ENCODE measurements around the gene FAM83D.

The FAM83D gene

GRCh38 chr20:38895098-38895949 is 30.9 kb upstream of the FAM83D start:
- DNase-seq (ENCODE audit: low spot score): no peak

- DNase-seq (ENCODE audit: low spot score): no peak
Measured at GRCh38 chr20:38896009-38896594, 30.1 kb upstream of the FAM83D start.

- DNase-seq (ENCODE audit: low spot score): no peak
Measured at GRCh38 chr20:38897267-38897666, 28.9 kb upstream of the FAM83D start.

GRCh38 chr20:38900606-38901005 is 25.6 kb upstream of the FAM83D start:
- DNase-seq (ENCODE audit: low spot score): no peak

GRCh38 chr20:38902601-38903000 is 23.6 kb upstream of the FAM83D start:
- no peak for DNase-seq (ENCODE audit: low spot score)

- DNase-seq (ENCODE audit: low spot score): no peak
Measured at GRCh38 chr20:38903335-38903734, 22.9 kb upstream of the FAM83D start.

GRCh38 chr20:38905375-38905774 is 20.8 kb upstream of the FAM83D start:
- DNase-seq (ENCODE audit: low spot score): no peak

- no peak for DNase-seq (ENCODE audit: low spot score)
Measured at GRCh38 chr20:38907918-38908677, 18.1 kb upstream of the FAM83D start.

GRCh38 chr20:38915355-38915754 is 10.9 kb upstream of the FAM83D start:
- DNase-seq (ENCODE audit: low spot score): no peak

- DNase-seq (ENCODE audit: low spot score): no peak
Measured at GRCh38 chr20:38917657-38918056, 8.6 kb upstream of the FAM83D start.

- no peak for DNase-seq (ENCODE audit: low spot score)
Measured at GRCh38 chr20:38918172-38918571, 8.0 kb upstream of the FAM83D start.

- no peak for DNase-seq (ENCODE audit: low spot score)
Measured at GRCh38 chr20:38919683-38920082, 6.5 kb upstream of the FAM83D start.

- DNase-seq (ENCODE audit: low spot score): no peak
Measured at GRCh38 chr20:38920411-38920810, 5.8 kb upstream of the FAM83D start.

GRCh38 chr20:38920851-38921250 is 5.4 kb upstream of the FAM83D start:
- DNase-seq (ENCODE audit: low spot score): no peak

GRCh38 chr20:38924718-38925117 is 1.5 kb upstream of the FAM83D start:
- no peak for DNase-seq (ENCODE audit: low spot score)

GRCh38 chr20:38926934-38927616 is 858 bp downstream of the FAM83D start:
- DNase-seq (ENCODE audit: low spot score): peak; percentile 16

- no peak for DNase-seq (ENCODE audit: low spot score)
Measured at GRCh38 chr20:38927902-38928578, 1.8 kb downstream of the FAM83D start.

- no peak for DNase-seq (ENCODE audit: low spot score)
Measured at GRCh38 chr20:38930242-38930569, 4.0 kb downstream of the FAM83D start.

- DNase-seq (ENCODE audit: low spot score): no peak
Measured at GRCh38 chr20:38931984-38932383, 5.8 kb downstream of the FAM83D start.

- no peak for DNase-seq (ENCODE audit: low spot score)
Measured at GRCh38 chr20:38932457-38933120, 6.4 kb downstream of the FAM83D start.

GRCh38 chr20:38934530-38934929 is 8.3 kb downstream of the FAM83D start:
- DNase-seq (ENCODE audit: low spot score): no peak
